IMR-90 (cell line): ENCODE results near the gene ATP23. TPM values are rescaled to one million over a fixed set of nuclear protein-coding genes. Genes with fewer than 3 reads are reported as not detected.

Experiments
- ATAC-seq: fragments of 200-7000 bp; cut with Tn5 transposase; 2 replicates; pipeline ENCODE4 v1.9.1; 2020; ENCODE audit warnings: low read depth, mild to moderate bottlenecking, moderate library complexity
- BruUV-seq: library from RNA; stranded (reverse); fragments of 400-500 nt; replicated peaks from 2 replicates; lab custom pipeline; 2021; lab: Mats Ljungman, UMichigan
- CTCF ChIA-PET: fragments of 300-600 bp; formaldehyde crosslinking; extraction: SDS; loops from one replicate; lab custom pipeline; 2021; ENCODE audit warnings: antibody characterized with exemption; lab: Yijun Ruan, JAX
- POLR2A ChIA-PET: fragments of 300-600 bp; sonication (Branson Sonifier 250); formaldehyde crosslinking; loops from one replicate; lab custom pipeline; 2022; ENCODE audit warnings: antibody characterized with exemption; ENCODE audit not compliant: unreplicated experiment; lab: Charles Lee
- DNase-seq: peaks from one replicate; pipeline ENCODE4 v3.0.0; 2013
- H2AFZ ChIP-seq: replicated peaks from 2 replicates; pipeline ENCODE3; 2013; ENCODE audit warnings: low read length, mild to moderate bottlenecking; ENCODE audit not compliant: poor library complexity
- H2AK5ac ChIP-seq: 2 replicates; pipeline ENCODE4 v1.6.1; 2013; ENCODE audit warnings: low read depth, low read length, inconsistent platforms
- H2AK9ac ChIP-seq: replicated peaks from 2 replicates; pipeline ENCODE3; 2013; ENCODE audit warnings: mild to moderate bottlenecking, low read depth, low read length, moderate library complexity; ENCODE audit not compliant: poor library complexity
- H2BK120ac ChIP-seq: 2 replicates; pipeline ENCODE4 v1.6.1; 2013; ENCODE audit warnings: low read depth, low read length, inconsistent platforms
- H2BK15ac ChIP-seq: 3 replicates; pipeline ENCODE4 v1.6.1; 2013; ENCODE audit warnings: low read depth, low read length, inconsistent platforms
- H2BK20ac ChIP-seq: 2 replicates; pipeline ENCODE4 v1.6.1; 2013; ENCODE audit warnings: low read depth, mild to moderate bottlenecking, inconsistent platforms, low read length, moderate library complexity
- H2BK5ac ChIP-seq: 2 replicates; pipeline ENCODE4 v1.6.1; 2013; ENCODE audit warnings: mild to moderate bottlenecking, low read depth, low read length, inconsistent platforms; ENCODE audit not compliant: poor library complexity, severe bottlenecking
- H3K14ac ChIP-seq: replicated peaks from 2 replicates; pipeline ENCODE4 v1.6.1; 2013; ENCODE audit warnings: low read depth, low read length, inconsistent platforms
- H3K18ac ChIP-seq: 2 replicates; pipeline ENCODE4 v1.6.1; 2013; ENCODE audit warnings: low read depth, low read length, control low read depth
- H3K23ac ChIP-seq: 2 replicates; pipeline ENCODE4 v1.6.1; 2013; ENCODE audit warnings: low read depth, low read length, inconsistent platforms
- H3K27ac ChIP-seq: 2 replicates; pipeline ENCODE4 v1.5.1; 2013; ENCODE audit warnings: mild to moderate bottlenecking, control low read depth, low read length; ENCODE audit not compliant: insufficient read depth
- H3K27me3 ChIP-seq: 2 replicates; pipeline ENCODE4 v1.6.1; 2013; ENCODE audit warnings: low read length; ENCODE audit not compliant: control insufficient read depth, insufficient read depth
- H3K36me3 ChIP-seq: 2 replicates; pipeline ENCODE4 v1.6.1; 2013; ENCODE audit warnings: low read length, mixed read lengths; ENCODE audit not compliant: control insufficient read depth, insufficient read depth
- H3K4ac ChIP-seq: 2 replicates; pipeline ENCODE4 v1.6.1; 2013; ENCODE audit warnings: low read depth, low read length, inconsistent platforms
- H3K4me1 ChIP-seq: 2 replicates; pipeline ENCODE4 v1.6.1; 2013; ENCODE audit warnings: low read length, mixed read lengths; ENCODE audit not compliant: control insufficient read depth, insufficient read depth
- H3K4me2 ChIP-seq: 2 replicates; pipeline ENCODE4 v1.6.1; 2013; ENCODE audit warnings: low read depth, mild to moderate bottlenecking, control low read depth, low read length, moderate library complexity
- H3K4me3 ChIP-seq: 2 replicates; pipeline ENCODE4 v1.5.1; 2013; ENCODE audit warnings: low read depth, mild to moderate bottlenecking, control low read depth, low read length, moderate library complexity; ENCODE audit not compliant: insufficient read depth
- H3K56ac ChIP-seq: 2 replicates; pipeline ENCODE4 v1.6.1; 2013; ENCODE audit warnings: low read length, inconsistent platforms; ENCODE audit not compliant: insufficient read depth; ENCODE audit errors: extremely low read depth
- H3K79me1 ChIP-seq, 2 experiments: 2 replicates each; pipeline ENCODE4 v1.6.1; 2013; ENCODE audit warnings: low read length in 2 of 2, inconsistent platforms in 1 of 2, low read depth in 1 of 2
- H3K9ac ChIP-seq: 2 replicates; pipeline ENCODE4 v1.6.1; 2013; ENCODE audit warnings: low read depth, low read length, control low read depth
- H3K9me1 ChIP-seq: 2 replicates; pipeline ENCODE4 v1.6.1; 2013; ENCODE audit warnings: low read length, inconsistent platforms; ENCODE audit not compliant: insufficient read depth
- H3K9me3 ChIP-seq: 2 replicates; pipeline ENCODE4 v1.6.1; 2013; ENCODE audit warnings: low read length; ENCODE audit not compliant: control insufficient read depth, insufficient read depth
- H4K20me1 ChIP-seq: 2 replicates; pipeline ENCODE4 v1.6.1; 2013; ENCODE audit warnings: low read length, inconsistent platforms; ENCODE audit not compliant: insufficient read depth
- H4K5ac ChIP-seq: 2 replicates; pipeline ENCODE4 v1.6.1; 2013; ENCODE audit warnings: mild to moderate bottlenecking, low read depth, low read length, control low read depth
- H4K8ac ChIP-seq, 2 experiments: 2 replicates each; pipeline ENCODE4 v1.6.1; 2013; ENCODE audit warnings: low read depth in 2 of 2, low read length in 2 of 2, control low read depth in 1 of 2, inconsistent platforms in 1 of 2
- H4K91ac ChIP-seq: 2 replicates; pipeline ENCODE4 v1.6.1; 2013; ENCODE audit warnings: low read depth, low read length, inconsistent platforms; ENCODE audit not compliant: insufficient read depth
- BHLHE40 ChIP-seq: fragments of 150-350 bp; IDR thresholded peaks from 2 replicates; pipeline ENCODE4 v1.6.1; 2016; ENCODE audit warnings: mild to moderate bottlenecking, low read depth, low read length
- CEBPB ChIP-seq: IDR thresholded peaks from 2 replicates; pipeline ENCODE4 v1.6.1; 2012; ENCODE audit warnings: low read depth, low read length, improper control_type of control experiment
- CHD1 ChIP-seq: IDR thresholded peaks from 2 replicates; pipeline ENCODE4 v1.6.1; 2012; ENCODE audit warnings: low read depth, low read length, improper control_type of control experiment
- CTCF ChIP-seq: conservative IDR thresholded peaks from 2 replicates; pipeline ENCODE4 v1.5.1; 2012; ENCODE audit warnings: mild to moderate bottlenecking, low read depth, low read length, improper control_type of control experiment
- FOS ChIP-seq: fragments of 150-350 bp; IDR thresholded peaks from 2 replicates; pipeline ENCODE4 v1.6.1; 2016; ENCODE audit warnings: low read depth, low read length
- MAFK ChIP-seq: IDR thresholded peaks from 2 replicates; pipeline ENCODE4 v1.6.1; 2012; ENCODE audit warnings: low read depth, low read length, improper control_type of control experiment
- MXI1 ChIP-seq: IDR thresholded peaks from 2 replicates; pipeline ENCODE4 v1.6.1; 2012; ENCODE audit warnings: low read depth, mild to moderate bottlenecking, low read length, moderate library complexity, borderline replicate concordance
- POLR2A ChIP-seq: IDR thresholded peaks from 2 replicates; pipeline ENCODE4 v1.6.1; 2012; ENCODE audit warnings: mild to moderate bottlenecking, low read depth, low read length
- RAD21 ChIP-seq: IDR thresholded peaks from 2 replicates; pipeline ENCODE4 v1.6.1; 2012; ENCODE audit warnings: low read length, improper control_type of control experiment
- RCOR1 ChIP-seq: IDR thresholded peaks from 2 replicates; pipeline ENCODE4 v1.6.1; 2012; ENCODE audit warnings: mild to moderate bottlenecking, low read length, improper control_type of control experiment; ENCODE audit not compliant: insufficient replicate concordance
- RFX5 ChIP-seq: IDR thresholded peaks from 2 replicates; pipeline ENCODE4 v1.8.0; 2012; ENCODE audit warnings: low read depth, mild to moderate bottlenecking, low read length, moderate library complexity
- SMC3 ChIP-seq: fragments of 150-350 bp; IDR thresholded peaks from 2 replicates; pipeline ENCODE4 v1.6.1; 2016; ENCODE audit warnings: low read depth, mild to moderate bottlenecking, antibody characterized with exemption, low read length, moderate library complexity
- WGBS, 2 experiments: methylation state at CpG; one replicate each; pipeline versions ENCODE4 v1.1.5 to v1.1.7; 2013; ENCODE audit warnings: missing lambda C conversion rate in 2 of 2; ENCODE audit not compliant: insufficient read length in 1 of 2; ENCODE audit errors: extremely low coverage in 2 of 2; 5-methylcytosine and 5-hydroxymethylcytosine counted together
- dilution Hi-C: fragments of 300-500 bp; cut with HindIII; formaldehyde crosslinking; loops from one replicate; pipeline ENCODE4 v1.14.3; 2018; ENCODE audit warnings: low sequenced_read_pairs; ENCODE audit not compliant: unreplicated experiment
- in situ Hi-C: fragments of 300-500 bp; cut with MboI; formaldehyde crosslinking; loops from 3 replicates; pipeline ENCODE4 v1.14.3; 2019; ENCODE audit warnings: low sequenced_read_pairs, inconsistent platforms, mixed read lengths
- intact Hi-C: fragments of 100-400 bp; cut with micrococcal nuclease; formaldehyde crosslinking; loops from 2 replicates; pipeline ENCODE4 v1.10.0; 2022
- polyA plus RNA-seq, 3 experiments: library from polyadenylated mRNA; depleted of rRNA; stranded (reverse); fragments of >200 nt; gene quantifications; 2 replicates each; pipeline ENCODE4 v1.2.3, GENCODE V29; 2012; ENCODE audit warnings: low replicate concordance in 1 of 3
- total RNA-seq: library from RNA; depleted of rRNA; stranded (reverse); fragments of >200 nt; gene quantifications from 2 replicates; pipeline ENCODE4 v1.2.3, GENCODE V29; 2012
- TF ChIP-seq, protein P1 (sequence below): fragments of 150-350 bp; IDR thresholded peaks from 2 replicates; pipeline ENCODE4 v1.6.1; 2016; ENCODE audit warnings: low read depth, mild to moderate bottlenecking, low read length, moderate library complexity, borderline replicate concordance
- TF ChIP-seq, protein P2 (sequence below): fragments of 150-350 bp; IDR thresholded peaks from 2 replicates; pipeline ENCODE4 v1.6.1; 2017; ENCODE audit warnings: mild to moderate bottlenecking, antibody characterized with exemption, low read length, low read depth

Gene ATP23
- total and polyA plus RNA-seq, 2 of the 4 experiments (the other 2 are of a cell fraction): 6.4 to 7.2 TPM

GRCh38 chr12:57940052-57940914, 1.1 kb upstream of the ATP23 start:
- Histone ChIP-seq H2BK5ac (no peak overlapping the region), H3K79me1 (peaks cover 9 to 12% of the 10 kb centered on the region in 2 experiments; a peak in 2 of 4 replicates), H3K4me3 (peak overlapping the region; percentile 74; the same call in 1 of the 2 replicates), H3K4ac (0 out of 2 replicates have a peak overlapping the region, but pooled peaks have one; percentile 25), H3K14ac (no peak overlapping the region), H2BK20ac (no peak overlapping the region), H2AFZ (peak overlapping the region; percentile 61), H3K27ac (no peak overlapping the region), H4K20me1 (no peaks in the 10 kb centered on the region), H2BK15ac (no peak overlapping the region), H3K9me1 (0 out of 2 replicates have a peak, but pooled peaks cover 2% of the 10 kb centered on the region), H3K9me3 (no peaks in the 10 kb centered on the region), H3K18ac (no peak overlapping the region), H4K8ac (peak overlapping the region; percentile 83 to 90), H3K9ac (peak overlapping the region; percentile 81; the same call in 1 of the 2 replicates), H4K91ac (no peak overlapping the region), H3K4me2 (peak overlapping the region; percentile 86), H4K5ac (peak overlapping the region; percentile 16; the same call in 1 of the 2 replicates), H2BK120ac (no peak overlapping the region), H2AK5ac (no peak overlapping the region), H3K4me1 (peaks cover 3% of the 10 kb centered on the region; the same call in 1 of the 2 replicates), H3K36me3 (no peaks in the 10 kb centered on the region), H3K23ac (no peak overlapping the region), H3K56ac (no peak overlapping the region), H2AK9ac (no peak overlapping the region), H3K27me3 (no peaks in the 10 kb centered on the region)
- POLR2A ChIA-PET: interaction anchor here (1.0 kb wide), 1 partner anchor 13 kb away, joined by 5 read pairs; no protein-coding TSS in a partner anchor
- no TSS peak for BruUV-seq
- CTCF ChIA-PET: no interaction called here
- 40% methylated on average over 1 of the region's 2 CpGs; no CpG with 5 or more reads in 1 of the 2 experiments for WGBS, 2 experiments
- ATAC-seq (no peak), DNase-seq (no peak)
- dilution Hi-C loops: no loop called here
- in situ Hi-C loops: no loop called here
- intact Hi-C loops: no loop called here
- no peak for TF ChIP-seq RFX5
- no peak for TF ChIP-seq FOS
- no peak for TF ChIP-seq RAD21
- no peak for TF ChIP-seq RCOR1
- TF ChIP-seq BHLHE40: no peak
- no peak for TF ChIP-seq POLR2A
- no peak for TF ChIP-seq MXI1
- no peak for TF ChIP-seq CHD1
- TF ChIP-seq, protein P1, sequence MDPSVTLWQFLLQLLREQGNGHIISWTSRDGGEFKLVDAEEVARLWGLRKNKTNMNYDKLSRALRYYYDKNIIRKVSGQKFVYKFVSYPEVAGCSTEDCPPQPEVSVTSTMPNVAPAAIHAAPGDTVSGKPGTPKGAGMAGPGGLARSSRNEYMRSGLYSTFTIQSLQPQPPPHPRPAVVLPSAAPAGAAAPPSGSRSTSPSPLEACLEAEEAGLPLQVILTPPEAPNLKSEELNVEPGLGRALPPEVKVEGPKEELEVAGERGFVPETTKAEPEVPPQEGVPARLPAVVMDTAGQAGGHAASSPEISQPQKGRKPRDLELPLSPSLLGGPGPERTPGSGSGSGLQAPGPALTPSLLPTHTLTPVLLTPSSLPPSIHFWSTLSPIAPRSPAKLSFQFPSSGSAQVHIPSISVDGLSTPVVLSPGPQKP: no peak
- no peak for TF ChIP-seq CTCF
- no peak for TF ChIP-seq CEBPB
- TF ChIP-seq, protein P2, sequence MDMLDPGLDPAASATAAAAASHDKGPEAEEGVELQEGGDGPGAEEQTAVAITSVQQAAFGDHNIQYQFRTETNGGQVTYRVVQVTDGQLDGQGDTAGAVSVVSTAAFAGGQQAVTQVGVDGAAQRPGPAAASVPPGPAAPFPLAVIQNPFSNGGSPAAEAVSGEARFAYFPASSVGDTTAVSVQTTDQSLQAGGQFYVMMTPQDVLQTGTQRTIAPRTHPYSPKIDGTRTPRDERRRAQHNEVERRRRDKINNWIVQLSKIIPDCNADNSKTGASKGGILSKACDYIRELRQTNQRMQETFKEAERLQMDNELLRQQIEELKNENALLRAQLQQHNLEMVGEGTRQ: no peak
- TF ChIP-seq SMC3: no peak
- TF ChIP-seq MAFK: no peak
